Stromal cell of bone marrow (primary cell): ENCODE data around the gene RNF215.
A peak's percentile ranks its signal among the peaks of the same experiment; 100 is the strongest.
"Not testable (repeated sequence)": the region's sequence is repeated elsewhere in the genome, so short reads cannot be mapped to it uniquely, and the experiment has no call there.

Experiments
- DNase-seq: peaks from one replicate; pipeline ENCODE4 v3.0.0-alpha.2; 2012; ENCODE audit warnings: low read depth

The RNF215 gene

GRCh38 chr22:30361916-30362650, 25.1 kb downstream of the RNF215 start:
- no peak for DNase-seq

GRCh38 chr22:30358541-30358940, 28.7 kb downstream of the RNF215 start:
- no peak for DNase-seq

DNA sequence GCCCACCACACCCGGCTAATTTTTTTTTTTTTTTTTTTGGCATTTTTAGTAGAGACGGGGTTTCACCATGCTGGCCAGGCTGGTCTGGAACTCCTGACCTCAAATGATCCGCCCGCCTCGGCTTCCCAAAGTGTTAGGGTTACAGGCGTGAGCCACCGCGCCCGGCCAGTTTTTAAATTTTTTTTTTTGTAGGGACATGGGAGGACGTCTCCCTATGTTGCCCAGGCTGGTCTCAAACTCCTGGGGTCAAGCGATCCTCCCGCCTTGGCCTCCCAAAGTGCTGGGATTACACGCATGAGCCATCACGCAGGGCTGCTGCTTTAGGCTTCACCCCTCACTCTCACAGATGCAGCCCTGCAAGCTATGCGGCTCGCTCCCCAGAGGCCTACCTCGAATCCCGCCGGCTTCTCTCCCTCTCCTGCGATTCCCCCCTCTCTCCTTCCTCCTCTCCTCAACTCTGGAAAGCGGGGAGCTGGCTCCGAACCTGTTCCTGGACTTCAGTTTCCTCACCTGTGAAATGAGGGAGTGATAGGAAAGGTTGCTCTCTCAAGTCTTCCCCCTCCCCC, 29.5 kb downstream of the RNF215 start:
- DNase-seq, result no peak

GRCh38 chr22:30357236-30357570, 30.0 kb downstream of the RNF215 start:
- DNase-seq, result no peak

- DNase-seq, result peak; percentile 76
These were observed 30.6 kb downstream of the RNF215 start, which contains the start of the genes CCDC157 and SF3A1 for GRCh38 chr22:30356449-30357235. Gene CCDC157, plus strand, starts transcription at chr22:30357007. Its CDS starts 8,994 bp downstream, at chr22:30366001. Gene SF3A1, minus strand, starts transcription at chr22:30356894. Its CDS starts 102 bp downstream, at chr22:30356792.

DNA sequence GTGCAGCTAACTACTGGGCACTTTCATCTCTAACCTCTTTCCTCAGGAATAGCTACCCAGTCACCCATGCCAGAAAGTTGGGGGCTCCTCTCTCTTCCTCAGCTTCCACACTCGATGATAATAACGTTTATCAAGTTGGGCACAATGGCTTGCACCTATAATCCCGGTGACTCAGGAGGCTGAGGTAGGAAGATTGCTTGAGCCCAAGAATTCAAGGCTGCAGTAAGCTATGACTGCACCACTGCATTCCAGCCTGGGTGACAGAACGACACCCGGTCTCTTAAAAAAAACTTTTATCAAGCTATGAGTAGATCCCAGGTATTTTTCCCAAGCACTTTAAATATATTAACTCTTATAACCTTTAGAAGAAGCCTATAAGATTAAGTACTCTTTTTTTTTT, 32.6 kb downstream of the RNF215 start:
- DNase-seq, result no peak

- no peak for DNase-seq
These were observed 36.0 kb downstream of the RNF215 start for GRCh38 chr22:30351226-30351625.

DNA sequence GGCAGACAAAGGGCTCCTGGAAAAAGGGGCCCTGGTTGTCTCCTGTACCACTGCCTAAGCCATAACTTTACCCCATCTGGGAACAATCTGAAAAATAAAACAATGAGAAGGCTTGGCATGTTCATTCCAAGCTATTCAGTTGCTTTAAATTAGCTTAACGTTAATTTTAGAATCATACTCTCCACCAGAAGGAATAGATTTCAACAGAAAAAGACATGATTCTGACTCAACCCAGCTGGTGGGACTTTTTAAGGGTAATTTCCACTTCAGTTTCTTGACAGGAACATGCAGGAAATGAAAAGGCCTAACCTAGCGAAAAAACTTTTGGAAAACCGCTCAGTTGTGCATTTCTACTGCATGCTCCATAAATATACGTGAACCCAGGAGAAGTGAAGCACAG, 38.4 kb downstream of the RNF215 start:
- DNase-seq, result no peak

GRCh38 chr22:30348404-30348803, 38.8 kb downstream of the RNF215 start:
- no peak for DNase-seq

GRCh38 chr22:30347255-30347892, 39.8 kb downstream of the RNF215 start:
- DNase-seq, result no peak

DNA sequence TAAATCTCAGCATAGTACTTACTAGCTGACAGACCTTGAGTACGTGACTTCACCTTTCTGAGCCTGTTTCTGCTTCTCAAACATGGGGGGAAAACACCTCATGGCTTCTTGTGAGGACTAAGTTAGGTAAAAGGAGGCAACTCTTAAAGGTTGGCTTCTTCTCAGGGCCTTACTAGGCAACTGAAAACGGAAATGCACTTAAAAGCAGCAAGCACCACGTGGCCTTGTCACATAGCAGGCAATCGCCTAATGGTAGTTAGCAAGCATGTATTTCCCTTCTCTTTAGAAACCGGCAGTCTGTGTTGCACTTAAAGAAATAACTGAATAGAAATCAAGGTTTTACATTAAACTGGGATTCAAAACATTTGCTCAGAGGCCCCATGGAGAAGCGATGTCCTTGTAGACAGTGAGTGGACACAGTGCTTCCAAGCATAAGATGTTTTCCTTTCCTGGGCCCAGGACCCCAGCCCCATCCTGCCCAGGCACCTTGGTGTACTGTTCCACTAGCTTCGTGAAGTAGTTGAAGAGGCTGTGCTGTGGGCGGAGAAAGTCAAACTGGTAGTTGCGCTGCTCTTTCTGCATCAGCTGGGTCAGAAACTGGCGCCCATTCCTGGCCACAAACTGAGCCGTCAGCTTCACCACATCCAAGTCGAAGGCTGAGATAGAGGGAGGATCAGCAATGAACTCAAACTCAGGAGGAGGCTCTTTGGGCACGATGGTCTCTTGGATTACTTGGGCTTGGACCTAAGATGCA, 42.6 kb downstream of the RNF215 start:
- DNase-seq, result no peak

- DNase-seq, result no peak
These were observed 46.1 kb downstream of the RNF215 start for GRCh38 chr22:30340911-30341685.

DNA sequence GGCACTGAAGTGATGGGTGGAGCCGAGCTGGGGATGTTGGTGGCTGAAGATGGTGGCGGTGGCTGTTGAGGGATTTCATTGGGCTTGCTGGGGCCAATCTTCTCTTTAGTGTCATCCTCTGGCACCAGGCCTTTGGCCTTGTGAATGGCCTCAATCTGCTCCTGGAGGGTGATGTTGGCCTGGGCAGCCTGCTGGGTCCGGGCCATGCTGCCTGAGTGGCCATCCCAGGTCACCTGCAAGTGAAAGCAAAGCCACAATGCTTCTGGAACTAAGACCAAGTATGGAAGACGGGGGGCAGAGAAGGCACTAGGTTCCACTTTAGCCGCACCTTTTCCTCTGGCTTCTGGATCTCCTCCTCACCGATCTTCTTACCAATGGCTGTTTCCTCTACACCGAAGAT, 48.4 kb downstream of the RNF215 start:
- DNase-seq, result no peak

DNA sequence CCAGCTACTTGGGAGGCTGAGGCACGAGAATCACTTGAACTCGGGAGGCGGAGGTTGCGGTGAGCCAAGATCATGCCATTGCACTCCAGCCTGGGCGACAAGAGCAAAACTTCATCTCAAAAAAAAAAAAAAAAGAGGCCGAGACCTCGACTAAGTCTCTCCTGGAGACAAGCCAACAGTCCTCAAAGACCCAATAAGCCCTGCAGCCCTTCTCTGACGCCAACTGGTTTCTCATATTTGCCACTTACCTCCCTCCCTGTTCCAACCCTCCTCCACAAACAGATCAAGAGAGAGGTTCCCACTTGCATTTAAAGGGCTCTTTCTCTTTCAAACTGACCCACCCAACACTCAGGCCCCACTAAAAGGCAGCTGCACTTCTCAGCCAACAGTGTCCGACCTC, 48.9 kb downstream of the RNF215 start:
- DNase-seq, result not testable (repeated sequence)

GRCh38 chr22:30337461-30337778, 49.8 kb downstream of the RNF215 start:
- no peak for DNase-seq

- no peak for DNase-seq
These were observed 50.3 kb downstream of the RNF215 start for GRCh38 chr22:30336752-30337460.

DNA sequence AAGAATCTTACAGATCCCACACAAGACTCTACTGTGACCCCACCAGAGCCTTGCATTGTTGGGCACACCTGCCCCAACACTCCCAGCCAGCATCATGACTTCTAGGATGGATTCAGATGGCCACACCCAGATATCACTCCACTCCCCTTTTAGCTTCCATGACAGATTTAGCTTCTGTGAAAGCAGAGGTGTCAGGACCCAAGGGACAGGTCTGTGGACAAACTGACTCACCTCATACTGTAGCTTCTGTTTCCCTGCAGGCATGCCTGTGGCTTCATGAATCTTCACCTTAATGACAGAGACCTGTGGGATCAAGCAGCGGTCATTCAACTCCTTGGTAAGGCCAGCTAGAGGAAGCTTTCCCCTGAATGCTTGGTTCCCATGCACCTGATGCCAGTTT, 52.0 kb downstream of the RNF215 start:
- DNase-seq, result no peak

- DNase-seq, result no peak
These were observed 52.6 kb downstream of the RNF215 start for GRCh38 chr22:30334646-30335045.

DNA sequence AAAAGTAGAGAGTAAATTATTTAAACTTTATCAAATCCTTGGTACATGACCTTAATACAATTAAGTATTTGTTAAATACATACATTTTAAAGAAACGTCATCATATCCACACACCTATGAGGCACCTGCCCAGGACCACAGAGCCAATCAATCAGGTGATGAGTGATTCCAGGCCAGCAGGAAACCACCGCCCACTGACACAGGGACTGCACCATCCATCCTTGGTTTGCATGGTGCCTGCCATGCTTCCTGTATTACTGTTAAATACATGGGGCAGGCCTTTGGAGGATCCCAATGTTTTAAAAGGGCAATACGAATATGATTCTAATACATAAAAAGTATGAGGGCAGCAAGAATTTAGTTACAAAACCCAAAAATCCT, 53.5 kb downstream of the RNF215 start:
- no peak for DNase-seq

DNA sequence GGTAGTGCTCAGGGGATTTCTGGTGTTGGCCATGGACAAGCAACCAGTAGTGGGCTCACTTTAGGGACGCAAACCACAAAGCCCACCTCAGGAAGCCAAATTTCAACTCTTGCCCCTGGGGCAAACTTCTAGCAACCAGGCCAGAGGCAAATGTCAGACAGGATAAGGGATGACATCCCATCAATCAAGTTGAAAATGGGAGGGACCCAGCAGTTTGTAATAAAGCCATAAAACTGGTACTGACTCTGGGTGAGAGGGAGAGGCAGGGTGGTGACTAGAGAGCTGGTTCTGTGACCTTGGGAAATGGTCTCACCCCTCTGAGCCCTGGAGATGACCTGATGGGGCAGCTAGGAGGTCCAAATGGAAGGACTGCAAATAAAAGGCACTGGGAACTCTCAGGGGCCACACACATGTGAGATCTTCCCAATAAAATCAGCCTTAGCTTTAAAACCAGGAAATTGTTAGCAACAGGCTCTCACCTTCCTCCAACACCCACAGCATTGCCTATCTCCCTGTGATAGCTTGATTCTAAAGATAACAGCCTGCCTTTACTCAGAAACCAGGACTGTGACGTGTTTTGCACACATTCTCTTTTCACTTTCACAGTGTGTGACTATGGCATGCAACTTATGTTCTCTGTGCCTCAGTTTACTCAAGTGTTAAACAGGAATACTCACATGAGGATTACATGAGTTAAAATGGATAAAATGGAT, 54.1 kb downstream of the RNF215 start:
- no peak for DNase-seq
